Nucleus accumbens (tissue), 56 donors: Measurements from ENCODE around the gene SYNCRIP.
A peak's percentile ranks its signal among the peaks of the same experiment; 100 is the strongest.
"Not testable (repeated sequence)": the region's sequence is repeated elsewhere in the genome, so short reads cannot be mapped to it uniquely, and the experiment has no call there.

Source experiments
- DNase-seq, 56 donors: peaks; one replicate each; lab custom pipeline; 2025; lab: John Stamatoyannopoulos, UW

Gene SYNCRIP

GRCh38 chr6:85672050-85672449, 29.4 kb upstream of the SYNCRIP start:
- no peak for DNase-seq

- DNase-seq: no peak
These were observed 27.9 kb upstream of the SYNCRIP start for GRCh38 chr6:85670573-85670972.

- no peak for DNase-seq
These were observed 27.1 kb upstream of the SYNCRIP start for GRCh38 chr6:85669735-85670194.

GRCh38 chr6:85662251-85662650, 19.6 kb upstream of the SYNCRIP start:
- no peak for DNase-seq

GRCh38 chr6:85660181-85660611, 17.5 kb upstream of the SYNCRIP start:
- DNase-seq: peak in 8 of 56 donors; percentile 3 to 26 (median 9)

GRCh38 chr6:85650606-85651005, 7.9 kb upstream of the SYNCRIP start:
- peak in 16 of 56 donors; percentile 6 to 63 (median 26) for DNase-seq

GRCh38 chr6:85644279-85644762, 1.6 kb upstream of the SYNCRIP start:
- no peak for DNase-seq

- peak in 53 of 56 donors; percentile 5 to 96 (median 89) for DNase-seq
These were observed 1.0 kb upstream of the SYNCRIP start for GRCh38 chr6:85643537-85644278.

GRCh38 chr6:85641897-85642773, 551 bp downstream of the SYNCRIP start:
- peak in 52 of 56 donors; percentile 8 to 77 (median 48) for DNase-seq

- peak in 2 of 56 donors; percentile 45 to 47 for DNase-seq
These were observed 1.2 kb downstream of the SYNCRIP start for GRCh38 chr6:85641522-85641896.

- DNase-seq: no peak
These were observed 1.9 kb downstream of the SYNCRIP start for GRCh38 chr6:85640821-85641220.

GRCh38 chr6:85637579-85637978, 5.1 kb downstream of the SYNCRIP start:
- DNase-seq: no peak

GRCh38 chr6:85632164-85632942, 10.3 kb downstream of the SYNCRIP start:
- DNase-seq: no peak

- DNase-seq: not testable (repeated sequence)
These were observed 11.6 kb downstream of the SYNCRIP start for GRCh38 chr6:85631117-85631516.

GRCh38 chr6:85628353-85628752, 14.3 kb downstream of the SYNCRIP start:
- no peak for DNase-seq

GRCh38 chr6:85620308-85620707, 22.4 kb downstream of the SYNCRIP start:
- no peak for DNase-seq

- DNase-seq: no peak
These were observed 27.9 kb downstream of the SYNCRIP start for GRCh38 chr6:85614780-85615179.

- no peak for DNase-seq
These were observed 29.8 kb downstream of the SYNCRIP start for GRCh38 chr6:85612690-85613474.

- DNase-seq: no peak
These were observed 32.3 kb downstream of the SYNCRIP start for GRCh38 chr6:85610182-85610895.
